IPS DF 4.7 (cell line): ENCODE measurements around the gene BIRC7.
"Not testable (repeated sequence)": the region's sequence is repeated elsewhere in the genome, so short reads cannot be mapped to it uniquely, and the experiment has no call there.

ENCODE experiments used
- DNase-seq: peaks from one replicate; pipeline ENCODE4 v3.0.0-alpha.2; 2013; ENCODE audit warnings: low spot score; ENCODE audit errors: extremely low read depth

The BIRC7 gene

GRCh38 chr20:63206878-63207277 is 28.8 kb upstream of the BIRC7 start:
- DNase-seq, result no peak

DNA sequence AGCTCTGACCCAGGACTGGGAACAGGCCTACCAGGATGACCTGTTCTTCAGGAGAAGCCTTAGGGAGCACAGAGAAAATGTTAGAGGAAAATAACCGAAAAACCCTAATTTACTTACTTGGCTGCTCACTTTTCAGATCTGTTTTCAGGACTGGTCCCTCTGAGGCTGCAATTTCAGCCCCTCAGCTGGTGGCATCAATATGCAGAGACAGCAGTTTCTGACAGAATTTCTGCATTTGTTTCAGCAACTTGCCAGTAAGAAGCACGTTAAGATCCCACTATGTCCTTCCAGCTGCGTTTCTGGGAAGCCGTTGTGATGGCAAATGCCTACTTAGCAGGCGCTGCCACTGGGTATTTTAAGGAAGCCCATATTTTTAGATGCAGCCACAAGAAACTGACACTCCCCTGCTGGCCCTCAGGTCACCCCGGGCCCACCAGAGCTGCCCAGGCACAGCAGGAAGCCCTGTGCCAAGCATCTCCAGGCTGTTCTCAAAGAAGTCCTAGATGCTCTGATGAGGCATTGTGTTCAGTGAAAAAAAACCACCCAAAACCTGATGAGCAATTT is 27.3 kb upstream of the BIRC7 start:
- no peak for DNase-seq

- no peak for DNase-seq
Measured at GRCh38 chr20:63210011-63210605, 25.6 kb upstream of the BIRC7 start.

DNA sequence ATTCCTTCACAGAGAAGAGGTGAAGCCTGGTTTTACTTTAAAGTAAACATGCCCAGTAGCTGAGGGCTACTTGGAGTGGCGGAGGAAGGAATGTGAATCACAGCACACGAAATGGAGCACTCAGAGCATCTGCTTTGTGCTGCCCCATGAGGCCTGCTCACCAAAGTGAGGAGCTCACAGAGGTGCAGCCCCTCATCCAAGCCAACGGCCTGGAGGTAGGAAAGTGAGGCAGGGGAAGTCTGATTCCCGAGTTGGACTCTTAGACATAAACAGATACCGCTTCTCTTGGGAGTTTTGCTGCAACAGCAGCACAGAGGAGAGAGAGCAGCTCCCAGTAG is 23.3 kb upstream of the BIRC7 start:
- DNase-seq, result no peak

DNA sequence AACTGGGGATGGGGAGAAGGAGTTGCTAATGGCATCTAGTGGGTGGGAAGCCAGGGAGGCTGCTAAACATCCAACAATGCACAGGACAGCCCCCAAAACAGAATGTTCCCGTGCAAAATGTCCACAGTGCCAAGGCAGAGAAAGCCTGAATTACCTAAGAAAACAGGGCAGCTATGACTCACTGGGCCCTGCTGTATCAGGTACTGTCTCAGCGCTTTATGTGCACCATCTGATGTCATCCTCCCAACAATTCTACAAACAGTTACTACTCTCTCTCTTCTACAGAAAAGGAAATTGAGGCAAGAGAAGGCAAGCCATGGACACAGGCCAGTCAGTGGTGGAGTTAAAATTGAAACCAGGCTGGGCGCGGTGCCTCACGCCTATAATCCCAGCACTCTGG is 22.9 kb upstream of the BIRC7 start:
- DNase-seq, result no peak

DNA sequence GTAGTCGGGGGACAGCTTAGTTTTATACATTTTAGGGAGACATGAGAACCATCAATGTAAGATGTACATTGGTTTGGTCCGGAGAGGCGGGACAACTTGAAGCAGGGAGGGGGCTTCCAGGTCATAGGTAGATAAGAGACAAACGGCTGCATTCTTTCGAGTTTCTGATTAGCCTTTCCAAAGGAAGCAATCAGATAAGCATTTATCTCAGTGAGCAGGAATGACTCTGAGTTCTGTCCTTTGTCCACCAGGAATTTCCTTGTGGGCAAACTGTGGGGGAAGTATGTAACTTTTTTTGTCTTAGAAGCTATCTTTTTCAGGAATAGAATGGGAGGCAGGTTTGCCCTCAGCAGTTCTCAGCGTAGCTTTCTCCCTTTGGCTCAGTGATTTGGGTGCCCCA is 21.2 kb upstream of the BIRC7 start:
- DNase-seq, result no peak

GRCh38 chr20:63215101-63216040 is 20.3 kb upstream of the BIRC7 start:
- DNase-seq, result no peak

GRCh38 chr20:63216041-63216848 is 19.5 kb upstream of the BIRC7 start, which contains the start of gene YTHDF1:
Gene YTHDF1, minus strand, starts transcription at chr20:63216131. Its CDS starts 239 bp downstream, at chr20:63215892.
- DNase-seq, result no peak

DNA sequence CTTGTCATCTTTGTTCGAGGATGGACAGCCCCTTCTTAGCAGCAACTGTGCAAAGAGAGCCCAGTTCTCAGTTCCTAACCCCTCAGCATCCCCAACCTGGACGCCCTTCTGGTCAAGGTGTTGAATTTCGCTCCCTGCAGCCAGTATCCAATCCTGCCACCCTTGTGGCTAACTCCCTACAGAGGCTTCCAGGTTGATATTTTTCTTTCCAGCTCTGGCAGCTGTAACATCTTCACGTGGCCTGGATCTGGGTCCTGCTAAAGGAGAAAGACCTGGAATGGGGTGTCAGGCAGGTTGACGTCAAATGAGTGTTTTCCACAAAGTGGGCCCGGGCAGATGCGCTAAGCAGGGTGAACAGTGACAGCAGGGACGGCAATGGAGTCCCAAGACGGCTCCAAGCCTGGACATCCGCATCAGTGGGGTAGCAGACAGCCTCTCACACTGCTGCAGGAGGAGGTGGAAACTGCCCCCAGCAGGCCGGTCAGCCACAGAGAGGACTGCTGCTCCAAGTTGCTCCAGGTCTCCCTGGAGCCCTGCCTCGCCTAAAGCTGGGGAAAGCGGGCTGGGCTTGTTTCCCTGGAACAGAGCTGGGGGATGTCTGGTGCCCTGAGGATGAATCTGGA is 18.7 kb upstream of the BIRC7 start:
- no peak for DNase-seq

GRCh38 chr20:63217706-63218105 is 18.0 kb upstream of the BIRC7 start:
- no peak for DNase-seq

GRCh38 chr20:63218701-63219446 is 16.8 kb upstream of the BIRC7 start:
- DNase-seq, result no peak

GRCh38 chr20:63219447-63219821 is 16.3 kb upstream of the BIRC7 start:
- DNase-seq, result no peak

GRCh38 chr20:63219866-63220521 is 15.7 kb upstream of the BIRC7 start:
- DNase-seq, result no peak

GRCh38 chr20:63220696-63221399 is 14.9 kb upstream of the BIRC7 start:
- DNase-seq, result no peak

- not testable (repeated sequence) for DNase-seq
Measured at GRCh38 chr20:63221400-63222053, 14.2 kb upstream of the BIRC7 start.

GRCh38 chr20:63222541-63222940 is 13.2 kb upstream of the BIRC7 start:
- DNase-seq, result no peak

DNA sequence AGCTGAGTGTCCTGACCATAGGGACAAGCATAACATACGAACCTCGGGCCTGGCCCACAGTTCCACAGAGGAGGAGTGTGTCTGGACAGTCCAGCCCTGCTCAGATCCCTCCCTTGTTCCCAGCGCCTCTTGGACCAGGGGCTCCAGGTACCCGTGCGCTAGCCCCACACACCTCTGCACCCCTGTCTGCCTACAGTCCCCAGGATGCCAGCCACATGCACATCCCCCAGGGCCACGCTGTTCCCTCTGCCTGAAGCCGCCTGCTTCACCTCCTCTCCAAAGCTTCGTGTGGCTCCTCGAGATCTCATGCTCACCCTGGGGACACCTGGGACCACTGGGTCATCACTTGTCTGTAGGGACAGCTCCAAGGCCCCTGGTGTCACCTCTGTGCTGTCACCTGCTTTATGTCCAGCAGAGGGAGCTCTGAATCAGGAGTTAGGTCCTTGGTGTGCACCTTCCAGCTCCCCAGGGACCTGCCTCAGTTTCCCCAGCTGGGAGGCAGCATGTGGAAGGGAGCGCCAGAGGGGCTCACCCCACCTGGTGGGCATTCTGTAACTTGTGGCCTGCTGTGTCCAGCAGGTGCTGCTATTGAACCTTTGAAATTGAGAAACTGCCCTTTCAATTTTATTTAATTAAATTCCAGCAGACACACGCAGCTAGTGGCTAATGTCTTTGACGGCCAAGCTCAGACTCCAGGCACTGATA is 12.4 kb upstream of the BIRC7 start:
- DNase-seq, result no peak

DNA sequence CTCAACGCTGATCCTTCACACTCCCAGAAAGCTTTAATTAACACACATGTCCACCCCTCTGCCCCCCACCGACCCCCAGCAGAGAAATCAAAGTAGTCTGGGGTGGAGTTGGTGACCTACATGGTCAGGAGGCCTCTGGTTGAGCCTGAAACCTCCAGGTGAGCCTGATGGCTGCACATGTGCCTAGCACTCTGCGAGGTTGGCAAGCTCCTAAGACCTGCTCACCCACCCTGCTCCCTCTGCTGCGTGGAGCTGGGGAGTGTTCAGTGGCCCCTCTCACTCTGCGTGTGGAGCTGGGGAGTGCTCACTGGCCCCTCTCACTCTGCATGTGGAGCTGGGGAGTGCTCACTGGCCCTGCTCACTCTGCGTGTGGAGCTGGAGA is 11.9 kb upstream of the BIRC7 start:
- no peak for DNase-seq
